ENCODE data around the gene CAV3.

CAV3 gene

GRCh38 chr3:8736436-8736835 is 2.8 kb downstream of the CAV3 start:
- no peak for DNase-seq

GRCh38 chr3:8737301-8737700 is 3.7 kb downstream of the CAV3 start:
- DNase-seq: no peak

GRCh38 chr3:8737823-8738222 is 4.2 kb downstream of the CAV3 start:
- DNase-seq: no peak

GRCh38 chr3:8738639-8739038 is 5.0 kb downstream of the CAV3 start:
- DNase-seq: no peak

DNA sequence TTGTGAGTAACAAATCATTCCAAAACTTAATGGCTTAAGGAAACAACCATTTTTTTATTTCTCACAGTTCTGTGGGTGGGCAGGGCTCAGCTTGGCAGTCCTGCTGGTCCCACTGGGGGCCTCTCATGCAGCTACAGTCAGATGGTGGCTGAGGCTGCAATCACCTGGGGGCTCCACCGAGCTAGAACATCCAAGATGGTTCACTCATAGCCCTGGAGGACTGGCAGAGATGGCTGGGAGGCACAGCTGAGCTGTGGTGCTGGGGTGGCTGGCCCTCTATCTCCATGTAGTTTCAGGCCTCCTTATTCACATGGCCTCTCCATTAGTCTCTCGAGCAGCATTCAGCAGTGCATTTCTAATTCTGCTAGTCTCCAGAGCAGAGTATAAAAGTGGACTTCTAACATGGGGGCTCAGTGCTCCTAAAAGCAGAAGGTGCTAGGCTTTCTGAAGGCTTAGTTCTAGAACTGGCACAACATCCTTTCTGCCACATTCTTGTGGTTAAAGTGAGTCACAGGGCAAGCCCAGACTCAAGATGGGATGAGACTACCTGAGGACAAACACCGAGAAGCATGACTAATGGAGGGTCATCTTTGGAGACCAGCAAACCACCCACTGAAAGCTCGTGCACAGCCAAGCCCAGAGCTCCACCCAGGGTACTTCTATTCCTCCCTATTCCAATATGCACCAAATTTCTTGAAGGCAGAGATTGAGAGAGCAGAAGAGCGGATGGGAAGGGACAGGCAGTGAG is 6.3 kb downstream of the CAV3 start:
- DNase-seq: peak; percentile 76

DNA sequence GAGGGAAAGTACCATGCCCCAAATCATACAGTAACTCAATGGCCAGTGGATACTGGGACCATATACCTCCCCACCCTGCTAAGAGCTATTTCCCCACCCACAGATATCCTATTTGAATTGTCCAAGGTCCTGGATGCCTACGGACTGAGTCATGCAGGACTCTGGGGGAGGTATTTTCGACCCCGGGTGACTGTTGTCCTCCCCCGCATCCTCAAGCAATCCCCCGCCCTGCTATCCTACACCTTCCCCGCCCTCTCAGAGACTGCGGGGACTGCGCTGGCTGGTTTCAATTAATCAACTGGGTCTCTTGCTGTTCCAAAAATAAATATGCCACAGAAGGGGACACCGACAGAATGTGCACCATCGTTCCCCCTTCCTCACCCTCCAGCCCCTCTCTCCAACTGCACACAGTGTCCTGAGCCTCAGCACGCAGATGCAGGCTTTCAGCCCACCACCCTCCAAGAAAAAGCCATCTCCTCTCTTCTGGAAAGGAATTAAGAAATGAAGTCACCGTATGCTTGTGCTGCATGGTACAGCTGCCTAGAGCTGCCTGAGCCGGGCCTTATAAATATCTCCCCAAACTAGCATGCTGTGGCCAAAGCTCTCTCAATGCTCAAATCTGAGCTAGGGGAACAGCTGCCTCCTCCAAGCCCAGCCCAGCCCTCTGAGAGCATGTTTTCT is 8.1 kb downstream of the CAV3 start:
- DNase-seq: peak; percentile 79

DNA sequence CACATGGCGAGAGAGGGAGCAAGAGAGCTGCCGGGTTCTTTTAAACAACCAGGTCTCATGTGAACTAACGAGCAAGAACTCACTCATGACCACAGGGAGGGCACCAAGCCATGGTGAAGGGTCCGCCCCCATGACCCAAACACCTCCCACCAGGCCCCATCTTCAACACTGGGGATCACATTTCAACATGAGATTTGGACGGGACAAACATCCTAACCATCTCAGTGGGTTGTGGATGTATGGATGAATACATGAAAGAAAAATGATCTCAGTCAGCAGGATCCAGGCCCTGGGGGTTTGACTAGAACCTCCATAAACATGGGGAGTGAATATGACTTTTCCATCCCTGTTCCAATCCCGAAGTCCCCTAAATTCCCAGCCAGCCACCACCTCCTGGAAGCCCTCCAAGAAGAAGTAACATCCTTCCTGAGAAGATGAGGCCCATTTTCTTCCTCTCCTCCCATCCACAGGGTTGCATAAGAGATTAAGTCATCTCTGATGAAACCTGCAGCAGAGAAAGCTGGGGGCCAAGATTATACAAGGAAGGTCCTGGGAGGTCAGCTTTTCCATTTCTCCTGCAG is 9.5 kb downstream of the CAV3 start:
- peak; percentile 79 for DNase-seq

- DNase-seq: no peak
These were observed 10.3 kb downstream of the CAV3 start for GRCh38 chr3:8743911-8744310.

DNA sequence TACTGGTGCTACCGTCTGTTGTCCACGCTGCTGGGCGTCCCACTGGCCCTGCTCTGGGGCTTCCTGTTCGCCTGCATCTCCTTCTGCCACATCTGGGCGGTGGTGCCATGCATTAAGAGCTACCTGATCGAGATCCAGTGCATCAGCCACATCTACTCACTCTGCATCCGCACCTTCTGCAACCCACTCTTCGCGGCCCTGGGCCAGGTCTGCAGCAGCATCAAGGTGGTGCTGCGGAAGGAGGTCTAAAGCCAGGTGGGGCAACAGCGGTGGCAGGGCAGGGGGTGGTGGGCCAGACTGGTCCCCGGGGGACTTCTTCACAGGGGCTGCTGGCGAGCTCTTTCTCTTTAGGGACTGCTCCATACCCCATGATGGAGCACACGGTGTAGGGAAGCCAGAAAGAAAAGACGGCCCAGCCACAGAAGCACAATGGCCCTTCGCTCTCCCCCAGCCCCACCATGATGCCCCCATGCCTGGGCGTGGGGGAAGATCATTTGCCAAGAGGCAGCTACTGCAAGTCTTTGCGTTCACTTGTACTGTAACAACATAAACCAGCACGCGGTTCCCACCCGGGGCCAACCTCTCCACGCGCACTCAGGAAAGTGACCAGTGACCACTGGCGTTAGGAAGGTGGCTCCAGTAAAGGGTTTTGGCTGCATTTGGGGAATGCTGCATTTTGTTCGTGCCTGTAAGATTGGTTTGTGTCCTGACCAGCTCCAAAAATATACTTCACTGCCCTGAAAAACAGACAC is 12.2 kb downstream of the CAV3 start:
- DNase-seq: no peak

DNA sequence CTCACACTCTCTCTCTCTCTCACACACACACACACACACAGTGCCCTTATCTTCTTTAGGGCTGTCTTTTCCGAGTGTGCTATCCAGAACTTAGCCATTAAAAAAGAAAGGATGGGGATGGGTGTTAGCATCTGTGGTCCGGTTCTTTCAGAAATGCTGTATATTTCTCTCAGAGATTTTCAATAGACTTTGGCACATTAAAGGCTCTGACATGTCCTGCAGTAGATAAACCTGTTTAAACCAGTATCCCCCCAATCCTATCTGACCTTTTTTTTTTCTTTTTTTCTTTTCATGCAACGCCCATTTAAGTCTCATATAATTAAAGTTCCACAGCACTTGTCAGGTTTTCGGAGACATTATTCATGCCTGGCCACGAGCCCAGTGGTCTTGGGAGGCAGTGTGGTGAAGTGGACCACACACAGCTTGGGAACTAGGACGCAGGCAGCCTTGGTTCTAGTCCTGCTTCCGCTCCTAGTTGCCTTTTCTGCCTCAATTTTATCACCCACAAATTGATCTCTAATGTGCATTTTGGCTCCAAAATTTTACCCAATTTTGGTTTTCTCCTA is 13.3 kb downstream of the CAV3 start:
- no peak for DNase-seq

DNA sequence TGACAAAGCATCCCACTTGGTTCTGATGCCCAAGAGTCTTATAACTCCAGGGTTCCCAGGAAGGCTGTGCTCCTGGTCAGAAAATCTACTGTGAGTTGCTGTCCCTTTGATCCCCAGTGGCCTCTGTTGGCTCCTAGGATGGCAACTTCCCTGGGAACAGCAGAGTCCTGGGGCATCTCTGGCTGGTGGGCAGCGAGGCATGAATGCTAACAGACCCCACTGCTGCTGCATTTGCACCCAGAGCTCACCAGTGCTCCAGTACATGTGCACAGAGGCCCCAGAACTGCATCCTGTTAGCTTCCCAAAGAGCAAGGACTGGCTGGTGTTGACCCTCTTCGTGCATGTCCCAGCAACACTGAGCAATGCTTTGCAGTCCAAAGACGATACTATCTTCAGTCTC is 15.7 kb downstream of the CAV3 start:
- DNase-seq: no peak

DNA sequence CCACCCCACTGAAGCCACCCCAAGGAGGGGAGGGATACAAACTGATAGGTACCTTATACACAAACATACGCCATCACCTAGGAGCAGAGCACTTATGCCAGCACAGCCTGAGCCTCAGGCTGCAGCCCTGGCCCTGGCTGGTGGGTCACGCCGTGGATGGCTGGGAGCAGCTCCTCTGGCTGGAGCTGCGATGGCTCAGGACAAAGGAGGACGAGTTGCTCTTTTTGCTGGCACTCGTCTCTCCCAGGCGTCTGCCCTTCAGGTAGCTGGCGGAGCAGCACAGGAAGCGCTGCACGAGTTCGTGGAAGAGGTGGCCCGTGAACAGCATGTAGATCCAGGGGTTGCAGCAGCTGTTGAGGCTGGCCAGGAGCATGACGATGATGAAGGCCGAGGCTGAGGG is 19.2 kb downstream of the CAV3 start:
- no peak for DNase-seq

- DNase-seq: no peak
These were observed 21.5 kb downstream of the CAV3 start for GRCh38 chr3:8755097-8755496.

DNA sequence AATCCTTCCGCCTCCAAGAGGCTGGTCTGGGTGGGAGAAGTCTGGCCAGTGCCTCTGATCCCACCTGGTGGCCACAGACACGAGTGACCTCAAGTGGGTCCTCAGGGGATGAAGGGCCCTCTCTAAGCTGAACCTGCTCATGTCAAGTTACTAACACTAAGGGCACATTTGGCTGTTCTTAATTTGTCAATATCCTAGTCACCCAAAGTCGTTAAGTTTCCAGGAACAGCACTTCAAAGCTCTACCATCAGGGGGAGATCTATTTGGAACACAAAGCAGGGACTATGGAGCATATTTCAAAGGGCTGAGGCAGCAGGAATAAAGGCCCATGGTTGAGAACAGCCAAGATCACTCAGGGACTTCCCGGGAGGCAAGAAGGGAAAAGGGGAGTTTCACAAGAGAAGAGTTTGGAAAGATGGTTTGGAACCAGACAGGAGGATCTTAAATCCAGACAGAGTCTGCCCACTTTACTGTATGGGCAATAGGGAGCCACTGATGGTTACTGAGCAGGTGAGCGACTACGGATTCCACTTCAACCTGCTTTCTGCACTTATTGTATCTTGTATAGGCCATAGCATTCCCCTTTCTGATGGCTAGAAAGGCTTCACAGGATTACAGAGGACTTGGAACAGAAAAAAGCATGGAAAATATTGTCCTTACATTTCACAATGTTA is 22.1 kb downstream of the CAV3 start:
- peak; percentile 34 for DNase-seq

DNA sequence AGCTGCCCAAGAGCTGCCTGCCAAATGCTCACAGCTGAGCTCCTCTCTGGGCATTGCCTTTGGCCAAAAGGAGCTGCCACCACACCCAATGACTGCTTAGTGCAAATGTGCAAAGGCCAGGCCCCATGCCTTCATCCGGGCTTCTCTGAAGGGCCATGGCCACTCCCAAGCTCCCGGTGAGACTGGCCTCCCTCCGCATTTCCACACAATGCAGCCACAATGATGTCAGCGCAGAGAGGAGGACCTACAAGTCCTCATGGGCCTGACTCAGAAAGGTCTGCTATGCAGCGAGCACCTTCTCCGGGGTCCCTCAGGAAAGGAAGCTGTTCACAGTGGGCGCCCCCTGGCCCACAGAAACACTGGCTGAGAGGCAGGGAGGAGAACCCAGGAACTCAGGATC is 23.1 kb downstream of the CAV3 start:
- no peak for DNase-seq

GRCh38 chr3:8757551-8758518 is 24.2 kb downstream of the CAV3 start:
- DNase-seq: peak; percentile 33

GRCh38 chr3:8759038-8759707 is 25.6 kb downstream of the CAV3 start:
- no peak for DNase-seq

DNA sequence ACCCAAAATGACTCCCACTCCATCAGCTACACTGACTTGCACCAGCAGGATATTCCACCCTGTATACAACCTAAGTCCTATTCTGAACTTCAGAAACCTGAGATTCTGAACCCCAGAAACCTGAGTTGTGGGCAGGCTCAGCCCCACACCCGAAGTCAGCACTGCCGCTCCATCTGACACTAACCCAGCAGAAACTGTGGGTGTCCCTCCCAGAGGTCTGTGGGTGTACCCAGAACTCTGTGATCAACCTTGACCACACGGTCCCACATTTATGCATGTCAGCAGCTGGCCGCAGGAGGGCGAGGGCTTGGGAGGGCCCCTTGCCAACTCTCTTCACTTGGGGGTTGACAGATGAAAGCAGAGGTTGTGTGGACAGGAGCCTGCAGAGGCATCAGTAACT is 26.5 kb downstream of the CAV3 start:
- no peak for DNase-seq

DNA sequence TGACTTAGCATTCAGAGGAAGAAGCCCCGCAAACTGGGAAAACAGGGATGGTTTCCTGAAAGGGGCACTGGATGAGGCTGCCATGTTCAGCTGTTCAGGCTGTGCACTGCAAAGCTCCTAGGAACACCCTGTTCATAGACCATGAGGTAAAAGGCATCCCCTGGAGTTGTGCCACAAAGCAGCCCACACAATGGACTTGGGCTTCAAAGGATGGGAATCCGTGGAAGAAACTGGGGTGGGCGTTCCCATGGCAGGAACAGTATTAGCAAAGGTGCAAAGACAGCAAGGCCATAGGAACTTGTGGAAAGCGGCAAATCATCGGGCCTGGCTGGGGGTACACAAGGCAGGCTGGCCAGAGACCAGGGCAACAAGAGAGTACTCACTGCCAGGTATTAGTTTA is 26.9 kb downstream of the CAV3 start:
- DNase-seq: no peak

GRCh38 chr3:8761866-8762265 is 28.3 kb downstream of the CAV3 start:
- DNase-seq: no peak

Data from HCEC 1CT (cell line).